ENCODE data around the gene HAPLN2.

The HAPLN2 gene

DNA sequence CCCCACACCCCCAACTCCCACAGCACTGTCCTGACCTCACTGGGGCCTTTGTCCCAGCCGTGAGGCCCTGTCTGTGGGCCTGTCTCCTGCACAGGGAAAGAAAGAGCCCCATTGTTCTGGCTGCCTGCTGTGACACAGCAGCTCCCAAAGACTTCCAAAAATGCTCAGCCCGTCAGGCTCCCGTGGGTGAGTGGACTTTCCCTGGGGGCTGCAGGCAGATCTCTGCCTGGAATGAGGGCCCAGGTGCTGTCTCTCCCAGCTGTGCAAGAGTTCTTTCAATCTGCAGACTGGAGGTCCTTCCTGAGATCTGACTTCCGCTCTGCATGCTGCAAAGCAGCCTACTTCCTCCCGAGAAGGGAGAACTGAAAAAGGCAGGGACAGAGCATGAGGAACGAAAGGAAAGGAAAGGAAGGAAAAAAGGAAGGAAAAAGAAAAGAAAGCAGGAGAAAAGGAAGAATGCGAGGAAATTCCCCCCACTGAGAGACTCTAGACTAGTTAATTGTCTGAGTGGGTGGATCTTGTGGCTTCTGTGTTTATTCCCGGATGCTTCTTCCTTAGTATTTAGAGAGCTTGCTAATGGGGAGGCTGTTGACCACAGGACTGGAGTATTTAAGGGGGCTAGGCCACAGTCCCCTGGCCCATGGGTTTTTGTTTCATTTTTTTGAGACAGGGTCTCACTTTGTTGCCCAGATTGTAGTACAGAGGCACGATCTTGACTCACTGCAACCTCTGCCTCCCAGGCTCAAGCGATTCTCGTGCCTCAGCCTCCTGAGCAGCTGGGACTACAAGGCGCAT, 43.0 kb downstream of the HAPLN2 start:
- Mint-ChIP-seq H3K27ac (no peak overlapping the region), H3K36me3 (ENCODE audit: low read depth) (no peaks in the 10 kb centered on the region), H3K4me1 (ENCODE audit: low read depth) (peaks cover 41% of the 10 kb centered on the region), H3K4me3 (peak overlapping the region; percentile 9), H3K27me3 (ENCODE audit: low read depth) (peaks cover 14% of the 10 kb centered on the region), H3K9me3 (no peaks in the 10 kb centered on the region)
- DNase-seq (ENCODE audit: low spot score) = no peak

DNA sequence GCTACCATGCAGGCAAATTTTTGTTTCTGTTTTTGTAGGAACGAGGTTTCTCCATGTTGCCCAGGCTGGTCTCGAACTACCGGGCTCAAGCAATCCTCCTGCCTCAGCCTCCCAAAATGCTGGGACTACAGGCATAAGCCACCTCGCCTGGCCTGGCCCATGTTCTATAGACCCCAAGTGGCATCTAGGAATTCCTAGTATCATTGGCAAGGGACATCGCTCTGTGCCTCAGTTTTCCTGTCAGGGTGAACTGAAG, 43.5 kb downstream of the HAPLN2 start:
- H3K36me3 Mint-ChIP-seq (ENCODE audit: low read depth) = no peaks in the 10 kb centered on the region
- DNase-seq (ENCODE audit: low spot score) = no peak
- H3K9me3 Mint-ChIP-seq = no peaks in the 10 kb centered on the region
- H3K4me1 Mint-ChIP-seq (ENCODE audit: low read depth) = peaks cover 36% of the 10 kb centered on the region
- no peak overlapping the region for H3K4me3 Mint-ChIP-seq
- no peak overlapping the region for H3K27ac Mint-ChIP-seq
- H3K27me3 Mint-ChIP-seq (ENCODE audit: low read depth) = peaks cover 10% of the 10 kb centered on the region

DNA sequence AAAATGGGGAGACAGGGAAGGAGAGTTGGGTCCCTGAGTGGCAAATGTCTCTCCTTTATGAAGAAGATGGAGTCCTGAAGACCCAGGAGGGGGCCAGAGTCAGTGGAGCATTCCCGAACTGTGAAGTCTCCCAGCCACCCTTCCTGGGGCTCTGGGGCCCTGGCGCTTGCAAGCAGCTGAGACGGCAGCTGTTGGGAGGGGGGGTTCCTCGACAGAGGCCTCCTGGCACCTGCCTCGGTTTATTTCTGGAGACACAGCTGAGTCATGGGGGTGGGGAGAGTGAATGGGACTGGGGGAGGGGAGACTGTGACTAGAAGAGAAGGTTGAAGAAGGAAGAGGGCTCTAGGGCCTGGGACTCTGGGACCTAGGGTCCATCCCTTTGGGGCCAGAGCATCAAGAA, 44.0 kb downstream of the HAPLN2 start:
- no peak for DNase-seq (ENCODE audit: low spot score)
- no peaks in the 10 kb centered on the region for H3K9me3 Mint-ChIP-seq
- peaks cover 31% of the 10 kb centered on the region for H3K4me1 Mint-ChIP-seq (ENCODE audit: low read depth)
- no peaks in the 10 kb centered on the region for H3K36me3 Mint-ChIP-seq (ENCODE audit: low read depth)
- no peak overlapping the region for H3K4me3 Mint-ChIP-seq
- peak overlapping the region; percentile 55 for H3K27ac Mint-ChIP-seq
- peaks cover 7% of the 10 kb centered on the region for H3K27me3 Mint-ChIP-seq (ENCODE audit: low read depth)

DNA sequence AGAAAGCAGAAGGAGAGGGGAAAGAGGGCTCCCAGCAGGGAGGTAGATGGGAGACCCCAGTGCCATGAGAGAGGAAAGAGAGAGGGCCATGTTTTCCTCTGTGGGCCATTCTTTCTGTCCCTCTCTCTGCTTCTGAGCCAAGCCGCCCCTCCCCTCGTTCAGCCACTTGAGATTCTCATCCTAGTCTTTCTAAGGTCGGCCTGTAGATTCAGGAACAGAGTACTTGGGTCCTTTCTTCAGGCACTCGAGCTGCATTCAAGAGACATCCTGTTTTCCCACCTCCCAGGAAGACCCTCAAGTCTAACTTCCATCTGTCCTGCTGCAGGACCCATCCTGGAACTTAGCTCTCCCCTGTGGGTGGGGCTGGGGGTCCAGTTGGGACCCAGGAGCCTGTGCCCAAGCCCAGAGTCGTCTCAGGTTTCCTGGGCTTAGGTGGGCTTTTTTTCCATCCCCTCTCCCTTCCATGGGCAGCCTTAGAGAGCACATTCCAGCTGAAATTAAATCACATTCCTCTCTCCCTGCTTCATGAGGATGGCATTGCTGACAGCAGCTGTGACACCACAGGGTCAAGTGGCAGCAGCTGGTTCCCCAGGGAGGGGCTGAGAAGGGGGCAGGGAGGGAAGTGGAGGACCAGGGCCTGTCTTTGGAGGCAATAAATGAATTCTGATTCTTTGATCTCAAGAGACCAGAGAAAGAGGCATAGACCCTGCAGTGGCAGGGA, 45.0 kb downstream of the HAPLN2 start:
- Mint-ChIP-seq H3K4me3 (no peak overlapping the region), H3K4me1 (ENCODE audit: low read depth) (peaks cover 30% of the 10 kb centered on the region), H3K36me3 (ENCODE audit: low read depth) (no peaks in the 10 kb centered on the region), H3K27me3 (ENCODE audit: low read depth) (peaks cover 5% of the 10 kb centered on the region), H3K9me3 (no peaks in the 10 kb centered on the region), H3K27ac (no peak overlapping the region)
- no peak for DNase-seq (ENCODE audit: low spot score)

DNA sequence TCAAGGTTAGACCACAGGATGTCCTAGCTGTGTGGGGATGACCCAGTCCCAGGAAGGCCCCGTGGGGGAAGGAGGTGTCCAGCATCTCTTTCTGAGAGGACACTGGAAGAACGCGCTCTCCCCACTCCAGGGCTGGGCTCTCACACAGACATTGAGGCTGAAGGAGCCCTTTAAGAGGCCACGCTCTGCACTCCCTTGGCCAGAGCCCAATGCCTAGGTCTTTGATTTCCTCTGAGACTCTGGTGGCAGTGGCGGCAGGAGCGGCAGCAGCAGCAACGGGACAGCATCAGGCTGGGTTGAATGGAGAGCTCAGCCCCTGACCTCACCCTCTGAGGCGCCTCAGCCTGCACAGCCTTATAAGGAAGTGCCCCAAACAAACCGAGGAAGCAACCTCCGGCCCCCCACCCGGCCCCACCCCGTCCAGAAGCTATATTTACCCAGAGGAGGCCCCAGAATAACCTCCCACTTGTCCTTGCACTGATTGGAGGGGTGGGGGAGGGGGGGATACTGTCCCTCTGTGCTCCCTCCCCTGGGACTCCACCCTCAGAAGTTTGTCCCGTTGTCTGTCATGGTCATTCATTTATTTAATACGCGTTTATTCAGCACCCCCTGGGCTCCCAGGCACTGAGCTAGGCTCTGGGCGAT, 45.7 kb downstream of the HAPLN2 start:
- Mint-ChIP-seq H3K4me3 (no peak overlapping the region), H3K27me3 (ENCODE audit: low read depth) (peaks cover 8% of the 10 kb centered on the region)
- DNase-seq (ENCODE audit: low spot score) = no peak

DNA sequence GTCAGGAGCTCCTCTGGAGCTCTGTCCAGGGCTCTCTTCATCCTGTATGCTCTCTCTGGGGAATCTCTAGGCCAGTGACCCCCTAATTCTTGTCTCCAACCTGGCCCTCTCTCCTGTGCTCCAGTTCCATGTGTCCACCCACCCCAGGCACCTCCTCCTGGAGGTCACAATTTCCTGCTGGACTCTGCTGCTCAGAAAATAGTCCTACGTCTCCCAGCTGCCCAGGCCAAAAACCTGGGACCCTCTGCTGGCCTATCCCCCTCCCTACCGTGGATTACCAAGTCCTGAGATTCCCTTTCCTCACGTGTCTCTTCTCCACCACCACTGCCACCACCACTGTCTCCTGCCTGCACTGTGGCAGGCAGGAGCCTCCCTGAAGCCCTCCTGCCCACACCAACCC, 46.3 kb downstream of the HAPLN2 start:
- no peak for DNase-seq (ENCODE audit: low spot score)
- Mint-ChIP-seq H3K4me3 (no peak overlapping the region), H3K9me3 (no peaks in the 10 kb centered on the region), H3K27ac (no peak overlapping the region), H3K36me3 (ENCODE audit: low read depth) (no peaks in the 10 kb centered on the region), H3K4me1 (ENCODE audit: low read depth) (peaks cover 19% of the 10 kb centered on the region), H3K27me3 (ENCODE audit: low read depth) (peaks cover 8% of the 10 kb centered on the region)

More for the DNA sequence above, 45.7 kb downstream of the HAPLN2 start:
- Mint-ChIP-seq H3K27ac (no peak overlapping the region), H3K36me3 (ENCODE audit: low read depth) (no peaks in the 10 kb centered on the region), H3K9me3 (no peaks in the 10 kb centered on the region), H3K4me1 (ENCODE audit: low read depth) (peaks cover 24% of the 10 kb centered on the region)

DNA sequence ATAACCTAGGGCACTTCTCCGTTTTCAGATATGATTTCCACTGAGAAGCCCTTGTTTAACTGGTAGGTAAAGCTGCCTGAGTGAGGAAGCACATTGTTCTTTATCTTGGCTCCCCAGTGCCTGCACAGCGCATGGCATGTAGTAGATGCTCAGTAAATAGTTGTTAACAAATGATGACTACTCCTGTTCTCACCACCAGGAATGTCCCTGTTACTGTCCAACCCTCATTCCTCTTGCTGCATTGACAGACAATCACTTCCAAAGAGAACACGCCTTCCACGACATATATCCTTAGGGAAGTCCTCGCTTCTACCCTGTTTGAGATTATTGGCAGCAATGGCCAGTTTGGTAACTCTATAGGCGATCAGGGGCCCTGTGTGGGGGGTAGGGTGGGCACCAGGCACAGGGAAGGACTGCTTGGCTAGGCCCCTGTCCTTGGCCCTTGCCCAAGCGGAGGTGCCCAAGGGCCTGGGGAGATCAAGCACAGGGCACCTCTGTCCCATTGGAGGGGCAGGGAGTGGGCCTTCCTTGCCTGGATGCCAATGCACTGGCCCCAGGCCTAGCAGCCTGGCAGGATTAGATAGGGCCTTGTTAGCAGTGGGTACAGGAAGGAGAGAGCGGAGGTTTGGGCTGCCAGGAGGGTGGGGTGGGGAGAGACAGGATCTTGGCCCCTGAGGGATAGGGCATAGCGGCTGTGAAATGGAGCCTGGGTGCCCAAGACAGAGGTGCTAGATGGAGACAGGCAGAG, 47.8 kb downstream of the HAPLN2 start:
- H3K27ac Mint-ChIP-seq = peak overlapping the region; percentile 15
- H3K27me3 Mint-ChIP-seq (ENCODE audit: low read depth) = peaks cover 20% of the 10 kb centered on the region
- H3K4me1 Mint-ChIP-seq (ENCODE audit: low read depth) = peaks cover 8% of the 10 kb centered on the region
- no peaks in the 10 kb centered on the region for H3K36me3 Mint-ChIP-seq (ENCODE audit: low read depth)
- no peak for DNase-seq (ENCODE audit: low spot score)
- H3K4me3 Mint-ChIP-seq = no peak overlapping the region
- H3K9me3 Mint-ChIP-seq = no peaks in the 10 kb centered on the region

DNA sequence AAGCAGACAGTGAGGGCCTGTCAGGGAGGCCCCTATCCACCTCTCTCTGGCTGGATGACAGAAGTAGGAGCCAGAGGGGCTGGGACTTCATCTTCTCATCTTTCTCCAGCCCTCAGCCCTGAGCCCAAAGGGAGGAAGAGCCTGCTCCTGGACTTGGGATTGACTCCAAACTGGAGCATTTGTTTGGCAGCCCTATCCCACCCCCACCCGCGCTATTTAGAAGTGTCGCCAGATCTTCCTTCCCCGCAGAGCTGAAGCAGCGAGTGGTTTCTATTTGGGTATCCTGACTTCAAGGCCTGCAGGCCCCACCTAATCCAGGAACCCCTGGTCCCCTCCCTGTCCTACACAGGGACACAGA, 48.4 kb downstream of the HAPLN2 start:
- H3K27ac Mint-ChIP-seq = no peak overlapping the region

DNA sequence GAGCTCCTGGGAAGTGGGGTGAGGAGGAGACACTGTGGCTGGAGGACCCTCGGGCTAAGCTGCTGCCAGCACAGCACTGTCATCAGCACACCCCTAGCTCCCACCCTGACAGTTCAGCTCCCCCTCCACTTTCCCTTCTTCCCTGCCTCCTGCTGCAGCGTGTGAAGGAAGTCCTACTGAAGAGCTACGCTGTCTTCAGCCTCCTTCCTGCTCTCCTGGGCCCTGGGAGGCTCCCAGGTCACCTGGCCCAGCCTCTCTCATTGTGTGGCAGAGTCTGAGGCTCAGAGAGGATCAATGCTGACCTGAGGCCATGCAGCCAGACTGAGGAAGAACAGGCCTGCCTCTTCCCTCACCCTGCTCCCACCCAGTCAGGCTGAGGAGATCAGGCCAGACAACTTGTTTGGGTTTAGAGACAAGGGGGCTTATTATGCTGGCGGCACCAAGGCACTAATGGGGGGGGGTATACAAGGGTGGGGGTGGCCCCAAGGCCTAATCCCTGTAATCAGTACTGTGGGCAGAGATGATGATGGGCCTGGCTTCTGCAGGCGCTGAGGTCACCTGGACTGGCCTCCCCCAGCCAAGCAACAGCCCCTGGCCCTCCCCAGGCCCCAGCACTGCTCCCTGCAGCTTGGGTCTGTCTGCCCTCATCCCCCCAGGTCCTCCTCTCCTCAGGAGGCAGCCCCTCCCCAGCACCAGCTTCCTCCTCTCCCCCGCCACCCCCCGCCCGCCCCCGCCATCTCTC, 48.9 kb downstream of the HAPLN2 start:
- no peak for DNase-seq (ENCODE audit: low spot score)
- Mint-ChIP-seq H3K4me3 (no peak overlapping the region), H3K9me3 (no peaks in the 10 kb centered on the region), H3K36me3 (ENCODE audit: low read depth) (no peaks in the 10 kb centered on the region), H3K27me3 (ENCODE audit: low read depth) (peaks cover 29% of the 10 kb centered on the region), H3K4me1 (ENCODE audit: low read depth) (peaks cover 2% of the 10 kb centered on the region), H3K27ac (no peak overlapping the region)

More for the DNA sequence above, 48.4 kb downstream of the HAPLN2 start:
- peaks cover 25% of the 10 kb centered on the region for H3K27me3 Mint-ChIP-seq (ENCODE audit: low read depth)
- no peak overlapping the region for H3K4me3 Mint-ChIP-seq
- H3K4me1 Mint-ChIP-seq (ENCODE audit: low read depth) = peaks cover 4% of the 10 kb centered on the region
- no peaks in the 10 kb centered on the region for H3K9me3 Mint-ChIP-seq
- H3K36me3 Mint-ChIP-seq (ENCODE audit: low read depth) = no peaks in the 10 kb centered on the region
- no peak for DNase-seq (ENCODE audit: low spot score)

DNA sequence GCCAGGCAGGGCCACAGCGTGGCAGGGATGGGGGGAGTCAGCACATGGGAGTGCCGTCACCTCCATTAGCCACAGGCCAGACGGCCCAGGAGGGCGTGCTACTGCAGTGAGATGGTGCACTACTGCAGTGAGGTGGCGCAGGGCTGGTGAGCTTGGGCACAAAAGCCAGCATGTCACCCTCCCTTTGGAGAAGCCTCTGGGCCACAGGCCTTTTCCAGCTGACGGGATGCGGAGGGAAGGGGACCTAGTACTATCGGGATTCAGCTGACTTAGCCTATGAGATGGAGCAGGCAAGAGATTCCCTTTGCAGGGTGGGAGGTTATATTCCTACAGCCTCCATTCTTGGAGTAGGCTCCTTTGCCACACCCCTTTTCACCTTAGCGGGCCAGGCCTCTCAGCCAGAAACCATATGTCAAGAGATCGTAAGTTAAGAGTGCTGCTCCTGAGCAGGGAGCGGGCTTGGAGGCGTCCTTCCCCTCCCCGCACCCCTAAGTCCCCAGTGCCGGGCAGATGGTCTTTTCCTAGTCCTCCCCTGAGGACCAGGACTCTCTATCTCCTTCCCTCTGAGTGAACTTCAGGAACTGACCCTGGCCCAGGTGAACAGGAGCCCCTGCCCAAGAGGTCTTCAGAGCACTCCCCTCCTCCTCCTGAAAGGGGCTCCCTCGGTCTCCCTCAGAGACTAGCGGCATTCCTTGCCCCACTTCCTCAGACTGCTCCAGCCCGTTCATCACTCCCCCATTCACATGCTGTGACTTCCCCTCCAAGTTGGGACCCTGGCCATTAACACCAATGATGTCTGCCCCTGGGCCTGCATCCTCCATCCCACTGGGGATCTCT, 49.8 kb downstream of the HAPLN2 start:
- Mint-ChIP-seq H3K9me3 (no peaks in the 10 kb centered on the region), H3K4me3 (no peak overlapping the region), H3K36me3 (ENCODE audit: low read depth) (no peaks in the 10 kb centered on the region), H3K4me1 (ENCODE audit: low read depth) (peaks cover 2% of the 10 kb centered on the region), H3K27me3 (ENCODE audit: low read depth) (peaks cover 35% of the 10 kb centered on the region), H3K27ac (no peak overlapping the region)
- no peak for DNase-seq (ENCODE audit: low spot score)

DNA sequence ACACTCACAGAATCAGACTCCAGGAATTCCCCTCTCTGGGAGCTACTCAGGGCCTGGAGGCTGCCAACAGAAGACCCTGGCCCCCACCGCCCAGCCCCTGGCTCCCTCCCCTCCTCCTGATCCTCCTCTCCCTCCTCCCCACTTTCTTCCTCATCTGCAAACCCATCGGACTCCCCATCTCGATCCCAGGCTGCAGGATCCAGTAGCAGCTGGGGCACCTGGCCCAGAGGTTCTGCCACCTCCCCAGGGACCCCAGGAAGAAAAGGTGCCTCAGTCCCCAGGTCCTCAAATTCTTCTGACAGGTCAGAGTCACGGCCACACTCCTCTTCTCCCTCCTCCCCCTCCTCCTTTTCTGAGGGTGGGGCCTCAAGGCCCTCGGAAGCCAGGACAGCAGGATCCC, 50.6 kb downstream of the HAPLN2 start:
- no peaks in the 10 kb centered on the region for H3K36me3 Mint-ChIP-seq (ENCODE audit: low read depth)
- no peak overlapping the region for H3K4me3 Mint-ChIP-seq

DNA sequence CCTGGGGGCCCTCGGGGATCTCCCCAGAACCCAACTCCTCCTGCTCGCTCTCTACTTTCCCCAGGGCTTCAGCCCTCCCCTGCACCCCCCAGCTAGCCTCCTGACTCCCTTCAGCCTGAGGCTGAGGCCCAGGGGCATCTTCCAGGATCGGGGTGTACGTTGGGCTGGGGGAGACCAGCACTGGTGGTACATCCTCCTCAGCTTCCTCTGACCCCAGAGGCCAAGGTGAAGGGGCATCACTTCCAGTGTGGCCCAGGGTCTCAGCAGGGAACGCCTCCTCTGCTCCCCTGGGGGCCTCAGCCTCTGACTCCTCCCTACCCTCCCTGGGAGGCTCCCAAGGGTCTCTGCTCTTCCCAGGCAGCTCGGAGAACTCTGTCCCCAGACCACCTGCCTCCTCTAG, 51.1 kb downstream of the HAPLN2 start:
- Mint-ChIP-seq H3K4me3 (no peak overlapping the region), H3K27ac (no peak overlapping the region), H3K27me3 (ENCODE audit: low read depth) (peaks cover 47% of the 10 kb centered on the region)

More for the DNA sequence above, 50.6 kb downstream of the HAPLN2 start:
- no peaks in the 10 kb centered on the region for H3K9me3 Mint-ChIP-seq
- no peak overlapping the region for H3K27ac Mint-ChIP-seq
- H3K4me1 Mint-ChIP-seq (ENCODE audit: low read depth) = no peaks in the 10 kb centered on the region
- no peak for DNase-seq (ENCODE audit: low spot score)
- peaks cover 42% of the 10 kb centered on the region for H3K27me3 Mint-ChIP-seq (ENCODE audit: low read depth)

DNA sequence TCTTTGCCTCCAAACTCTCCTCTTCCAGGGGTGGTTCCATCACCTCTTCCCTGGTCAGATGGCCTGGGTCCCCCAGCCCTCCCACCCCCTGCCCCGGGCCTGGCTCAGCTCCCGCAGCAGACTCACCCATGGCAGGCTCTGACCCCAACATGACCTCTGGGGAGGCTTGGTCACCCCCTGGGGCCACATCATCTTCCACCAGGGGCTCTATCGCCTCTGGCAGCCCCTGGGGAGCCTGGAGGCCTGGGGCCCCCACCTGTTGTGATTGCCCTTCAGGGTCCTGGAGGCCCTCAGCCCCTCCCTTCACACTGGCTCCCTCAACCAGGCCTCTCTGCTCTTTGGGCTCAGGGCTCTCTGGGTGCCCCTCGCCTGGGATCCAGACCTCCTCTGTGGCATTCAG, 51.6 kb downstream of the HAPLN2 start:
- H3K27me3 Mint-ChIP-seq (ENCODE audit: low read depth) = peaks cover 51% of the 10 kb centered on the region
- H3K4me3 Mint-ChIP-seq = no peak overlapping the region
- no peak overlapping the region for H3K27ac Mint-ChIP-seq
- H3K4me1 Mint-ChIP-seq (ENCODE audit: low read depth) = no peaks in the 10 kb centered on the region
- no peak for DNase-seq (ENCODE audit: low spot score)
- H3K9me3 Mint-ChIP-seq = no peaks in the 10 kb centered on the region
- no peaks in the 10 kb centered on the region for H3K36me3 Mint-ChIP-seq (ENCODE audit: low read depth)

More for the DNA sequence above, 51.1 kb downstream of the HAPLN2 start:
- no peak for DNase-seq (ENCODE audit: low spot score)
- H3K36me3 Mint-ChIP-seq (ENCODE audit: low read depth) = no peaks in the 10 kb centered on the region
- H3K9me3 Mint-ChIP-seq = no peaks in the 10 kb centered on the region
- H3K4me1 Mint-ChIP-seq (ENCODE audit: low read depth) = no peaks in the 10 kb centered on the region
